Activated CD8-positive, alpha-beta T cell treated with anti-CD3 and anti-CD28 coated beads, Interleukin-2, amount 10 ng/mL, durations not matched to agents 7 days and 5 days (primary cell): ENCODE data around the gene RPS3. TPM values are rescaled to one million over a fixed set of nuclear protein-coding genes. Genes with fewer than 3 reads are reported as not detected.
"Not testable (repeated sequence)": the region's sequence is repeated elsewhere in the genome, so short reads cannot be mapped to it uniquely, and the experiment has no call there.

Experiments used
- ATAC-seq: fragments of 150-1000 bp; cut with Tn5 transposase; one replicate; pipeline ENCODE4 v1.10.0; 2021; ENCODE audit warnings: moderate library complexity
- CTCF ChIA-PET: fragments of 350-600 bp; sonication (Branson Sonifier 250); formaldehyde crosslinking; loops from one replicate; lab custom pipeline; 2021; ENCODE audit warnings: antibody characterized with exemption; lab: Charles Lee
- POLR2A ChIA-PET: fragments of 350-600 bp; sonication (Branson Sonifier 250); formaldehyde crosslinking; loops from one replicate; lab custom pipeline; 2021; ENCODE audit warnings: antibody characterized with exemption; lab: Charles Lee
- DNase-seq: peaks from one replicate; pipeline ENCODE4 v3.0.0-alpha.2; 2020
- H3K27ac Mint-ChIP-seq: one replicate; pipeline ENCODE4 v1.8.0; 2021; ENCODE audit warnings: mild to moderate bottlenecking, mixed read lengths
- H3K27me3 Mint-ChIP-seq: one replicate; pipeline ENCODE4 v1.8.0; 2021; ENCODE audit warnings: low read depth, mixed read lengths
- H3K36me3 Mint-ChIP-seq: one replicate; pipeline ENCODE4 v1.8.0; 2021; ENCODE audit warnings: low read depth, mixed read lengths
- H3K4me1 Mint-ChIP-seq: one replicate; pipeline ENCODE4 v1.8.0; 2021; ENCODE audit warnings: low read depth, mixed read lengths
- H3K4me3 Mint-ChIP-seq: one replicate; pipeline ENCODE4 v1.8.0; 2021; ENCODE audit warnings: mild to moderate bottlenecking, mixed read lengths
- H3K9me3 Mint-ChIP-seq: one replicate; pipeline ENCODE4 v1.8.0; 2022; ENCODE audit warnings: mixed read lengths; ENCODE audit not compliant: insufficient read depth
- total RNA-seq, 2 experiments: library from RNA; stranded (reverse); gene quantifications; one replicate each; pipeline ENCODE4 v1.2.3, GENCODE V29; 2021

Gene RPS3
- total RNA-seq, 2 experiments from 2014 or later, result 2,820 to 2,871 TPM

- H3K27me3 Mint-ChIP-seq, H3K4me3 Mint-ChIP-seq, H3K9me3 Mint-ChIP-seq, DNase-seq, H3K36me3 Mint-ChIP-seq, H3K4me1 Mint-ChIP-seq, H3K27ac Mint-ChIP-seq, ATAC-seq: not testable (repeated sequence)
- ChIA-PET POLR2A (interaction anchor here (2.0 kb wide), 1 partner anchor 10 kb away, joined by 6 read pairs; no protein-coding TSS in a partner anchor), CTCF (interaction anchor here (0.9 to 1.9 kb wide), 8 partner anchors 10 to 82 kb away, joined by 3 to 11 read pairs (median 4); no protein-coding TSS in a partner anchor)
Observed at GRCh38 chr11:75362285-75362684, 37.0 kb upstream of the RPS3 start.

- Mint-ChIP-seq H3K27ac (no peak overlapping the region), H3K9me3 (no peaks in the 10 kb centered on the region), H3K36me3 (peaks cover 11% of the 10 kb centered on the region), H3K4me1 (peaks cover 28% of the 10 kb centered on the region), H3K27me3 (no peaks in the 10 kb centered on the region), H3K4me3 (no peak overlapping the region)
- POLR2A ChIA-PET, result no interaction called here
- CTCF ChIA-PET, result no interaction called here
- ATAC-seq, result no peak
- DNase-seq, result no peak
Observed at GRCh38 chr11:75365711-75366181, 33.6 kb upstream of the RPS3 start.

DNA sequence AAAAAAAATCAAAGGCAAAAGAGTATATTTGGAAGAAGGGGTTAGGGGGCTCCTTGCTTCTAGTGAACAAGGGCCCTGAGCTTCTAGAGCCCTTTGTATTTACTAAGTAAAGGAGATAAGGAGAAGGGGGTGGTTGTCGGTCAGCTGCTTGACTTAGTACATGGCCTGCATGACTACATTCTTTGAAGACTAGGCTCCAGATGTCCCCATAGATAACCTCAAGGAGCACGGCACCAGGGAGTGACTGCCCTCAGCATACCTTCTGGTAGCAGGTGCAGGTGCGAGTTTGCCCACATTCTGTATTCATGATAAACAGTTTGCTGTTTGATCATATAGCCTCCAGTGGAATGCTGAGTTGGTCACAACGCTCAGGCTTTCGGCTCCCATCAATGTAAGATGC is 32.5 kb upstream of the RPS3 start:
- POLR2A ChIA-PET, H3K27me3 Mint-ChIP-seq, ATAC-seq, DNase-seq, CTCF ChIA-PET, H3K27ac Mint-ChIP-seq, H3K9me3 Mint-ChIP-seq, H3K4me3 Mint-ChIP-seq: not testable (repeated sequence)
- Mint-ChIP-seq H3K36me3 (peaks cover 13% of the 10 kb centered on the region), H3K4me1 (peaks cover 33% of the 10 kb centered on the region)

DNA sequence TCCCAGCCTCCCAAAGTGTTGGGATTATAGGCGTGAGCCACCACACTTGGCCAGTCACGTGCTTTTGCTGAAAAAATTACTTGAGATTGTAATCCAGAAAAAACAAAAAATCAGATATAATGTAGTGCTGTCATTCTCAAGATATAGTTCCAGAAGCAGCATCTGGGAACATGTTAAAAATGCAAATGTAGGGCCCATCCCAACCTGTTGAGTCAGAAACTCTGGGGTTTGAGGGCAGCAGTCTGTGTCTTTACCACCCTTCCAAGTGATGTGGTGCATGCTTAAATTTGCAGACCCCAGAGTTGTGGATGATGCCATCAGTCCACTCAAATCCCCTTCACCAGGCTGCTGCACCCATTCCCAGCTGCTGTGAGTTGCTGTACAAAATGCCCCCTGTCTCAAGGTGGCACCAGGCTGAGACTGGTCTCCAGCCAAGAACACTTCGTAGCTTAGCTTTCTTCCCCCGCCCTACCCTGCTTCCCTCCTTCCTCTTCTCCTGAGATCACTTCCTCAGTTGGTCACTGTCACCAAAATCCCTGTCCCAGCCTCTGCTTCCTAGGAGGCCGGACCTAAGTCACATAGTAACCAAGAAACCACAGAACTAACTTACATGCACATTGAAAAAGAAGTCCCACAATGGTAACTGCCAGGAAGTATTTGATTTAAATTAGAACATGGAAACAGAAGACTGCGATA is 29.6 kb upstream of the RPS3 start:
- Mint-ChIP-seq H3K27ac (peak overlapping the region; percentile 88), H3K27me3 (no peaks in the 10 kb centered on the region), H3K4me3 (no peak overlapping the region), H3K36me3 (peaks cover 13% of the 10 kb centered on the region), H3K4me1 (peaks cover 40% of the 10 kb centered on the region), H3K9me3 (no peaks in the 10 kb centered on the region)
- ATAC-seq (peak; percentile 43), DNase-seq (no peak)
- ChIA-PET POLR2A (interaction anchor here (0.7 to 1.1 kb wide), 3 partner anchors 17 to 190 kb away, joined by 3 to 7 read pairs (median 3); no protein-coding TSS in a partner anchor), CTCF (interaction anchor here (0.7 to 2.1 kb wide), 3 partner anchors 14 to 41 kb away, joined by 3 to 9 read pairs (median 4); no protein-coding TSS in a partner anchor)

- Mint-ChIP-seq H3K36me3 (peaks cover 13% of the 10 kb centered on the region), H3K27me3 (no peaks in the 10 kb centered on the region), H3K9me3 (no peaks in the 10 kb centered on the region), H3K4me1 (peaks cover 43% of the 10 kb centered on the region), H3K4me3 (no peak overlapping the region), H3K27ac (no peak overlapping the region)
- ChIA-PET CTCF (interaction anchor here (0.6 to 2.0 kb wide), 11 partner anchors 9 to 96 kb away, joined by 3 to 14 read pairs (median 5); no protein-coding TSS in a partner anchor), POLR2A (no interaction called here)
- no peak for DNase-seq
- ATAC-seq, result no peak
Observed at GRCh38 chr11:75371949-75372876, 27.1 kb upstream of the RPS3 start.

DNA sequence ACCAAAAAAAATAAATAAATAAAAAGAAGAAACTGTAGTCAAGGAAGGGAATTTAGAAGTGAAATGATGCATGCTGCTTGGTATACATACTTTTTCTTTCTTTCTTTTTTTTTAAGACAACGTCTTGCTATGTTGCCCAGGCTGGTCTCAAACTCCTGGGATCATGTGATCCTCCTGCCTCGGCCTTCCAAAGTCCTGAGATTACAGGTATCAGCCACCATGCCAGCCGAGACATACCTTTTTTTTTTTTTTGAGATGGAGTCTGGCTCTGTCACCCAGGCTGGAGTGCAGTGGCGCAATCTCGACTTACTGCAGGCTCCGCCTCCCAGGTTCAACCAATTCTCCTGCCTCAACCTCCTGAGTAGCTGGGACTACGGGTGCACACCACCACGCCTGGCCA is 26.1 kb upstream of the RPS3 start:
- Mint-ChIP-seq H3K27ac (no peak overlapping the region), H3K4me1 (peaks cover 39% of the 10 kb centered on the region), H3K27me3 (no peaks in the 10 kb centered on the region), H3K9me3 (no peaks in the 10 kb centered on the region), H3K4me3 (no peak overlapping the region), H3K36me3 (peaks cover 9% of the 10 kb centered on the region)
- no peak for DNase-seq
- no peak for ATAC-seq
- ChIA-PET POLR2A (no interaction called here), CTCF (interaction anchor here (1.9 to 2.0 kb wide), 4 partner anchors 10 to 93 kb away, joined by 7 to 14 read pairs (median 10); no protein-coding TSS in a partner anchor)

DNA sequence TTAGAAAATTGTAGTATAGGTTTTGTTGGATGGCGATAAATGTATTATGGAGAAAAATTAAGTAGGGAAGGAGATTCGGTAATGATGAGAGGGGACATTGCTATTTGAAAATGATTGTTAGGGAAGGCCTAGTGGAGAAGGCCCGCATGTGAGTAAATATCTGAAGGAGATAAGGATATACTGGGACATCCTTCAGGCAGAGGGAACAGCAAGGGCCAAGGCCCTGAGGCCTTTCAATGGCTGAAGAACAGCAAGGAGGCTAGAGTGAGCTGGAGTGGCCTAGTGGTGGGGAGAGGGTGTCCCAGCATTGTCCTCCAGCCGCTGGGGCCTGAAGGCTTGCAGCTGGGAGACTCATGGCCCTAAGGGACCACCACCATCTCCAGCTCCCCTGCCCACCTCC is 24.7 kb upstream of the RPS3 start:
- H3K27me3 Mint-ChIP-seq, result no peaks in the 10 kb centered on the region
- H3K4me1 Mint-ChIP-seq, result peaks cover 28% of the 10 kb centered on the region
- ChIA-PET CTCF (interaction anchor here (2.0 kb wide), 1 partner anchor 95 kb away, joined by 6 read pairs; no protein-coding TSS in a partner anchor), POLR2A (no interaction called here)
- no peaks in the 10 kb centered on the region for H3K9me3 Mint-ChIP-seq
- no peak overlapping the region for H3K4me3 Mint-ChIP-seq
- no peak overlapping the region for H3K27ac Mint-ChIP-seq
- H3K36me3 Mint-ChIP-seq, result peaks cover 6% of the 10 kb centered on the region
- DNase-seq (no peak), ATAC-seq (no peak)

GRCh38 chr11:75375626-75376025 is 23.7 kb upstream of the RPS3 start:
- Mint-ChIP-seq H3K36me3 (peaks cover 2% of the 10 kb centered on the region), H3K27me3 (no peaks in the 10 kb centered on the region), H3K4me3 (no peak overlapping the region), H3K9me3 (no peaks in the 10 kb centered on the region), H3K4me1 (peaks cover 22% of the 10 kb centered on the region), H3K27ac (peak overlapping the region; percentile 27)
- CTCF ChIA-PET, result interaction anchor here (1.2 to 2.0 kb wide), 3 partner anchors 45 to 99 kb away, joined by 3 to 7 read pairs (median 6); no protein-coding TSS in a partner anchor
- DNase-seq, result no peak
- POLR2A ChIA-PET, result interaction anchor here (0.8 kb wide), 1 partner anchor 23 kb away, joined by 3 read pairs; no protein-coding TSS in a partner anchor
- no peak for ATAC-seq

GRCh38 chr11:75376175-75376574 is 23.1 kb upstream of the RPS3 start:
- Mint-ChIP-seq H3K4me1 (peaks cover 26% of the 10 kb centered on the region), H3K9me3 (no peaks in the 10 kb centered on the region), H3K27me3 (no peaks in the 10 kb centered on the region), H3K4me3 (no peak overlapping the region), H3K27ac (no peak overlapping the region), H3K36me3 (peaks cover 2% of the 10 kb centered on the region)
- no peak for DNase-seq
- CTCF ChIA-PET, result interaction anchor here (0.7 to 2.0 kb wide), 5 partner anchors 8 to 100 kb away, joined by 3 to 7 read pairs (median 4); no protein-coding TSS in a partner anchor
- POLR2A ChIA-PET, result interaction anchor here (0.8 kb wide), 1 partner anchor 24 kb away, joined by 3 read pairs; no protein-coding TSS in a partner anchor
- no peak for ATAC-seq

GRCh38 chr11:75378776-75379175 is 20.5 kb upstream of the RPS3 start:
- ATAC-seq, DNase-seq, H3K4me3 Mint-ChIP-seq, H3K27me3 Mint-ChIP-seq, H3K9me3 Mint-ChIP-seq, POLR2A ChIA-PET, H3K36me3 Mint-ChIP-seq, H3K27ac Mint-ChIP-seq: not testable (repeated sequence)
- H3K4me1 Mint-ChIP-seq, result peaks cover 27% of the 10 kb centered on the region
- CTCF ChIA-PET, result interaction anchor here (7.6 kb wide), 1 partner anchor 49 kb away, joined by 58 read pairs; no protein-coding TSS in a partner anchor

GRCh38 chr11:75380245-75380644 is 19.1 kb upstream of the RPS3 start:
- POLR2A ChIA-PET, result interaction anchor here (1.3 kb wide), 1 partner anchor 28 kb away, joined by 6 read pairs; the partner anchor contains the start of gene ARRB1
- Mint-ChIP-seq H3K4me3 (no peak overlapping the region), H3K27me3 (no peaks in the 10 kb centered on the region)

More at GRCh38 chr11:75380245-75380644, 19.1 kb upstream of the RPS3 start:
- DNase-seq (no peak), ATAC-seq (no peak)
- Mint-ChIP-seq H3K4me1 (peaks cover 37% of the 10 kb centered on the region), H3K9me3 (no peaks in the 10 kb centered on the region), H3K27ac (no peak overlapping the region), H3K36me3 (no peaks in the 10 kb centered on the region)
- CTCF ChIA-PET, result interaction anchor here (5.9 to 12.3 kb wide), 3 partner anchors 29 to 103 kb away, joined by 49 to 401 read pairs (median 58); partner anchors contain the start of gene ARRB1
